GM12872 (cell line): ENCODE results near the gene AGT.

Source experiments
- CTCF ChIP-seq: IDR thresholded peaks from 3 replicates; pipeline ENCODE4 v1.5.1; 2011; ENCODE audit warnings: low read depth, mild to moderate bottlenecking, low read length, moderate library complexity; ENCODE audit not compliant: insufficient read depth

AGT gene

GRCh38 chr1:230739564-230740290 is 25.8 kb upstream of the AGT start:
- no peak for TF ChIP-seq CTCF

GRCh38 chr1:230737622-230738262 is 23.8 kb upstream of the AGT start:
- TF ChIP-seq CTCF, result no peak

GRCh38 chr1:230735447-230735846 is 21.5 kb upstream of the AGT start:
- no peak for TF ChIP-seq CTCF

- TF ChIP-seq CTCF, result no peak
These were observed 17.1 kb upstream of the AGT start for GRCh38 chr1:230730977-230731376.

GRCh38 chr1:230728710-230729392 is 14.9 kb upstream of the AGT start:
- TF ChIP-seq CTCF, result no peak

- TF ChIP-seq CTCF, result no peak
These were observed 11.5 kb upstream of the AGT start for GRCh38 chr1:230725256-230726012.

GRCh38 chr1:230717251-230717650 is 3.3 kb upstream of the AGT start:
- TF ChIP-seq CTCF, result no peak
